GM21825 (cell line): Measurements from ENCODE around the gene TRIP13.

Source experiments
- ATAC-seq: cut with Tn5 transposase; IDR thresholded peaks from one replicate; pipeline ENCODE4 v1.9.1; 2021; ENCODE audit warnings: mild to moderate bottlenecking, moderate library complexity; ENCODE audit not compliant: unreplicated experiment

TRIP13 gene

DNA sequence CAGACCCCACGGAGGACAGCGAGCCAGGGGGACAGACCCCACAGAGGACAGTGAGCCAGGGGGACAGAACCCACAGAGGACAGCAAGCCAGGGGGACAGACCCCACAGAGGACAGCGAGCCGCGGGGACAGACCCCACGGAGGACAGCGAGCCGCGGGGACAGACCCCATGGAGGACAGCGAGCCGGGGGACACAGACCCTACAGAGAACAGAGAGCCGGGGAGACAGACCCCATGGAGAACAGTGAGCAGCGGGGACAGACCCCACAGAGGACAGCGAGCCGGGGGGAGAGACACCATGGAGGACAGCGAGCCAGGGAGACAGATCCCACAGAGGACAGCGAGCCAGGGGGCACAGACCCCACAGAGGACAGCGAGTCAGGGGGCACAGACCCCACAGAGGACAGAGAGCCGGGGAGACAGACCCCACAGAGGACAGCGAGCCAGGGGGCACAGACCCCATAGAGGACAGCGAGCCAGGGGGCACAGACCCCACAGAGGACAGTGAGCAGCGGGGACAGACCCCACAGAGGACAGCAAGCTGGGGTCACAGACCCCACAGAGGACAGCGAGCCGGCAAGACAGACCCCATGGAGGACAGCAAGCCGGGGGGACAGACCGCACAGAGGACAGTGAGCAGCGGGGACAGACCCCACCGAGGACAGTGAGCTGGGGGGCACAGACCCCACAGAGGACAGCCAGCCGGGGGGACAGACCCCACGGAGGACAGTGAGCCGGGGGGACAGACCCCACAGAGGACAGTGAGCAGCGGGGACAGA, 37.5 kb upstream of the TRIP13 start:
- no peak for ATAC-seq

DNA sequence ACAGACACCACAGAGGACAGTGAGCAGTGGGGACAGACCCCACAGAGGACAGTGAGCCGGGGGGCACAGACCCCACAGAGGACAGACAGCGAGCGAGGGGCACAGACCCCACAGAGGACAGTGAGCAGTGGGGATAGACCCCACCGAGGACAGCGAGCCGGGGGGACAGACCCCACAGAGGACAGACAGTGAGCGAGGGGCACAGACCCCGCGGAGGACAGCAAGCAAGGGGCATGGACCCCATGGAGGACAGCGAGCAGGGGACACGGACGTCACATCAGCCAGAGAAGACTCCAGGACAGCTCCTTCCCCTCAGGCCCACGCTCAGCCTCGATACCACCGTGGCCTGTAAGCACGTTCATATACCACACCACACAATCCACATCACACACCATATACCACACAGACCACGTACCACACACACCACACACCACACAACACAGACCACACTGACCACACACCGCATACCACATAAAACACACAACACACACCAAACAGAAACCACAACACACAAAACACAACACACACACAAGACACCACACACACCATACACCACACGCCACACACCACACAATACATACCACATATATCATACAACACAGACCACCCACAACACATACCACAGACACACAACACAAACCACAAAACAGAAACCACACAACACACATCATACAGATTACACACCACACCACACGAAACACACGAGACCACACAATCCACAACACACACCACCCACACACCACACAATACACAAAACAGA, 36.7 kb upstream of the TRIP13 start:
- ATAC-seq: no peak

DNA sequence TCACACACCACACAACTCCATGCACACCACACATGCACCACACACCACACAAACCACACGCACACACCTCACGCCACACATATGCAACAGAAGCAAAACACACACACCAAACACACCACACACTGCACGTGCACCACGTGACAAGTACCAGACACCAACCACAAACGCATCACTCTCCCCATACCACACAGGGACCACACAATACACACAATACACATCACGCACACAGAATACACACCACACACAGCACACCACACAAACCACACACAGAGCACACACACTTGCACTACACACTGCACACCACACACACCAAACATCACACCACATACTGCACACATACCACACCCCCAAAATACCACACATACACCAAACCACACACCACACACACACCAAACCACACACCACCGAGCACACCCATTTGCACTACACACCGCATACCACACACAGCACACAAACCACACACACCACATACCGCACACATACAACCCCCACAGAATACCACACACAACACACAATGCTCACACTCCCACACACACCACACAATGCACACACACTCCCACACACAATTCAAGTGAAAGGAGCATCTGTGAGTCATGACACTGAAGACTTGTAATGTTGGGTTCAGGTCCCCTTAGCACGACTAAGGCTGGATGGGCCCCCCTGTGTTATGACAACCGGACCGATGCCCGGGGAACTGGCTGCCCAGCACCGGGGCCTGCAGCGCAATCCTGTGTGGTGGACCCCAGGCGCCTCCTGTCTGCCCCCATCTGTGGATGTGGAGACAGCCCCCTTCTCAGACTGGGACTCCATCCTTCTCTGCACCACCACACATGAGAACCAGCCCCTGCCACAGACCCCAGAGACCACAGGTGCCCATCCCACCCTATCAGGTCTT, 35.9 kb upstream of the TRIP13 start:
- no peak for ATAC-seq

DNA sequence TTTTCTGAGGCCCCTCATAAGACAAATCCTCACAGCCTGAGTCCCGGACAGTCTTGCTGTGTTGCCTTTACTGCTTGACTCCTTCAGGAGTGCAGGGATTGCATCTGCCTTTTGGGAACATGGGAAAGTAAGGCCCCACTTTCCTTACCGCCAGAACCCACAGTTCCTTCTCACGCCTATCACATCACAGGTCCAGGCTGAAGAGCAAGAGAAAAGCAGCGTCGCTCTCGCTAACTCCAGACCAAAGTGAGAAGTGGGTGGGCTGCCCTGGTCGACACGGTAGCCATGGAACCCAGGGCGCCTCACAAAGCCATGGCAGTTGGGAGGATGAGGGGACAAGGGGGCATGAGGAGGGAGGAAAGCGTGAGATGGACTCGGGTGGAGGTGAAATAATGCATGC, 34.0 kb upstream of the TRIP13 start:
- no peak for ATAC-seq

DNA sequence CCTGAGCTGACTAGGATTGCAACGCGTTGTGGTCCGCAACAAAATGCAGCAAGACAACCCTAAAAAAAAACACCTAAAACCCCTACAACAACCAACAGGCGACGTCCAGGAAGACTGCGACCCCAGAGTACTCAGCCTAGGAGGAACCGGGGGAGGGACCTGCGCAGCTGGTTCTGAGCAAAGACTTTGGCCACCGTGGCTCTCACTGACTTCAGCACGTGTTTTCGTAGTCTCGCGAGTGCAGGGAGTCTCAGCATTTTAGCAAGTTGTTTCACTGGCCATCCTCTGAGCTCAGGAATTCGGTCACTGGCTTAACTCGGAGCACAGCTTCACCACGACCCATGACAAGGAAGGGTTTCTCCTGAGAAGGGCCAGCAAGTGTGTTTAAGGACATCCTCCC, 33.3 kb upstream of the TRIP13 start:
- no peak for ATAC-seq

DNA sequence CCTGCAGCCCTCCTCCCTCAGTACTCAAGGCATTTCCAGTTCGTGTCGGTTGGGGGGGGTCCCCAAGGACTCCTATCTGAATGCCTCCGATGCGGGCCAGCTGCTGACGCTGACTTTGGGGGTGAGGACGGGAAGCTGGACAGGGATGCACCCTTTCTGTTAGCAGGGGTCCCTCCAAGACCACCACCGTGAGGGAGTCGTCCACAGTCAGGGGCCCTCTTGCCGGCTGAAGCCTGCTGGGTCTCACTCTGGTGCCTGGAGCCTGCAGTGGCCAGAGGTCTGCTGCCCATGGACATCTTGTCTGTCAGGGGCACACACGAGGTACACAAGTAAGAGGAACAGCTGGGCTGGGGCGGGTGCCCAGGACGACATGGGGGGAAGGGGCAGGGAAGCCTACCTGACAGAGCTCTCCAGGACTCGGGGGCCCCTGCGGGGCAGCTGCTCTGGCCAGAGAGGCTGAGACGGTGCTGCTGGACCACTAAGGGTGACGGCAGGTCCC, 32.8 kb upstream of the TRIP13 start:
- no peak for ATAC-seq

DNA sequence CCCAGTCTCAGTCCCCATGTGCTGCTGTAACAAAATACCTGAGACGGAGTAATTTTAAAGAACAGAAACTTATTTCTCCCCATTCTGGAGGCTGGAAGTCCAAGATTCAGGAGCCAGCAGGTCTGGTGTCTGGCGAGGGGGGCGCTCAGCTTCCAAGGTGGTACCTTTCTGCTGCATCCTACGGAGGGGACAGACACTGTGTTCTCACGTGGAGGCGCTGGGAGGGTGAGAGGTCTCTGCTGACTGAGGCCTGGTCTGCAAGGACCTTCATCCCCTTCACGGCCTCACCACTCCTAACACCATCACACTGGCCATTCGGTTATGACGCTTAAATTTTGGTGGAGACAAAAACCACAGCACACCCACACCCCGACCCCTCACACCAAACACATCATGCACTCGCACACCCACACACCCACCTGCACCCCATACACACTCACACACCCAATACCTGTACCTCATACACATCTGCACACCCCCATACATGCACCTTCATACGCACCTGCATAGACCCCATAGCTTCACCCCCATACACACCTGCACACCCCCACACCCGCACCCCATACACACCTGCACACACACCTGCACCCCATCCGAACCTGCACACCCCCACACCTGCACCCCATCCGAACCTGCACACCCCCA, 32.1 kb upstream of the TRIP13 start:
- ATAC-seq: no peak

DNA sequence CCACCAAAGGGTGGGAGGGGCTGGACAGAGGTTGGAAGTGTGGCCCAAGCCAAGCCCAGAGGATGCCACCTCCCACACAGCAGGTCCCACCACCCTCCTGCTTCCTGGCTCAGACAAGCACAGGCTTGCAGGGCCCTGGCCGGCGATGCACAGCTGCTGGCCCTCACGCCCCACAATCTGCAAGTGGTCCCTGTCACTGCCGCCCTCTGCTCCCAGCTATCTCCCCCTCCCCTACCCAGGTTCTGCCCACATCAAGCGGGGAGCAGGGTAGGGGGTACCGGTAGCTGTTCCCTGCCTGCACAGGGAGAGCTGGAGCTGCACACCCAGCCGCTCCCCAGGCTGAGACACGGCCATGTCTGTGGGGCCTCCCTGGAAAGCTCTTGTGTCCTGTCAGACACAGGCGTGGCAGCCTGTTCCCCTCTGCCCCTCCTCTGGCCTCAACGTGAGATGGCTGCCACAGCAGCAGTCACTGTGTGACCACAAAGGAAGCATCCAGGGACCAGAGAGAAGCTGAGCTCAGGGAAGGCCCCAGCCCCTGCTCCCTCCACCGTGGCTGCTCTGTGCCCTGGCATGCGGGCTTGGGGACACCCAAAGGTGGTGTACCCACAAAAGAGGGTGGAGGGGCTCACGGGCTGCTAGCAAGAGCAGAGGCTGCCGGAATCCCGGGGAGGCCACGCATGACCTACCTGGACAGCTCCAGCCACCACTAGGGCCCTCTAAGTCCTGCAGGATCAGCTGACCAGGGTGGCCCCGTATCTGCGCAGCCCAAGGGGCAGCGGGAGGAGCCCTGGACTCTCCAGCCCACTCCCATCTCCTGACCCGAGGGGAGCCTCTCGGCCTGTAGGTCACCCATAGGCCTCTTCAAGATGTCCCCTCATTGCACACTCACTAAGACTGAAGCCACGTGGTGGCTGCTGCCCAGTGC, 31.0 kb upstream of the TRIP13 start:
- ATAC-seq: no peak

DNA sequence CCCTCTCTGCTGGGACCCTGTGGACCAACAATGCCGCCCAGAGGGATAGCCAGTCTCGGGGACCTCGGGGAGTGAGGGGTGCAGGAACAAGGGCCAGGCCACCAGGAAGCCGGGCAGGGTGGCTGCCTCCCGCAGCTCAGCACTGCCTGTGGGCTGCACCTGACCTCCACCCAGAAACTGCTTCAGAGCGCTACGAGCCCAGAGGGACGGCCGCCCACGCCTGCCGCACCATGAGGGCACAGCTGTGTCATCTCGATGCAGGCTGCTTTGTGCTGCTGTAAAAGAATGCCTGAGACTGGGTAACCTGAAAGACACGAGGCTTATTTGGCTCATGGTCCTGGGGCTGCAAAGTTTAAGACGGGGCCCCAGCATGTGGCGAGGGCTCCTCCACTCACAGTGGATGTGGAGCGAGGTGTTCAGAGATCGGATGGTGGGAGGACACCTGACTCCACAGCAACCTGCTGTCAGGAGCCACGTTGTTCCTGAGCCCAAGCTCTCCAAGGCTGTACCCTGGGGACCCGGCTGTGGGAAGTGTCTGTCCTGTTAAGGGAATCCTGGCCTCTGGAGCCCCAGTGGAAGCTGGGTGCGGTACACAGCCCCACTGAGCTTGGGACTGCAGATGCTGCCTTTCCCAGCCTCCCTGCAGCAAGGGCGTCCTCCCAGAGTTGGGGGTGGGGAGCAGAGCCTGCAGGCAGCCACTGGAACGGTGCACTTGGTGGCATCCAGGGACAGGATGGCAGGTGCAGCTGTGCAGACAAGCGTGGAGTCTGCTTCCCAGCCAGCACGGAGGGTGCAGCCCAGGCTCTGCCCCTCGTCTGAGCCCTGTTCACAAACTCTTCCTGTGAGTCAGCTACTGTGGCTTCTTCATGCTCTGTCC, 30.1 kb upstream of the TRIP13 start:
- no peak for ATAC-seq

DNA sequence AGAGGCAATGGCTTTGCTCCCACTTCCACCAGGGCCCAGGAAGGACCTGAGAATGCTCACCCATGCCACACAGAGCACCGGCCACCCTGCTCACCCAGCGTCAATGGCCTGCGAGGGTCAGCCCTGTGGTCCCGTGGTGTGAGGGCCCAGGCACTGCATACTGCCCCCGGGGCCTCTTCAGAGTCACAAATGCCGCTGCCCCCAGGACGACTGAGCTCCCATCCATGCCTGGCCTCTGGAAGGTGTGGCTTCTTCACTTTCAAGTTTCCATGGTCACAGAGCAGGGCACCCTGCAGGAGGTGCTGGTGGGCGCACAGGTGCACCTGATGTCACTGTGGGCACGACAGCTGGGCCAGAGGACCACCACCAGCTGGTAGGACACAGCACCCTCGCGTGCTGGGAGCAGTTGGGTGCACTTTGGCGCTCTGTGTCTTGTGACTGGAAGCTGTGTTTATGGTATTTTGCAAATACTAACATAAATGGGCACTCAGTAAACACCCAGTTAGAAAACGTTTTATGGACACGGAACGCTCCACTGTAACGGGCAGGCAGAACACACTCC, 29.4 kb upstream of the TRIP13 start:
- no peak for ATAC-seq

DNA sequence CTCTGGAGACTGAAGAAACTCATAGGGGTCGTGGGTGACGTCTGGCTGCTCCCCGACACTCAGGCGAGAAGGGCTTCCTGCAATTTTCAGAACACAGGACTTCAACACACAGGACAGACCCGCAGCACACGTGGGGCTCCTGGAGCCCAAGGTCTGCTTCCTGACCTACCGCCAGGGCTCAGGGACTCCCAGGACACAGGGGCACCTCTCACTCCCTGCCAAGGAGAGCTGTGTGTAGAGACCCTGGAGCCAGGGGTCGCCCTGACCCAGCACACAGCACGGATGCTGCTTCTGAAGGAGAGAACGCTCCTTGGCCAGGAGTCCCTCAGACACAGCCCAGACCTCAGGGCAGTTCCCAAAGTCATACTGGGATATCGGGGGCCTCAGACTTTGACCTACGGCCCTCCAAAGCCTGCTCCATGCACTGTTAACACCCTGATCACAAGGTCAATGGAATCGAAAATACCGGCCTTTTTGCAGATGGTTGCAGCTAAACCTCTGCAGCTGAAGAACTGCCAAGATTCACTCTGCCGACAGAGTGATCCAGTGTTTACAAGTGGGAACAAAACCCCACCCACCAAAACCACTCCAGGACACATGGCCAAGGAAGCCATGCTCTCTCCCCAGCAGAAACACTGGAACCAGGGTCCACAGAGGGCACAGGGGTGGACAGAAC, 28.1 kb upstream of the TRIP13 start:
- ATAC-seq: no peak

DNA sequence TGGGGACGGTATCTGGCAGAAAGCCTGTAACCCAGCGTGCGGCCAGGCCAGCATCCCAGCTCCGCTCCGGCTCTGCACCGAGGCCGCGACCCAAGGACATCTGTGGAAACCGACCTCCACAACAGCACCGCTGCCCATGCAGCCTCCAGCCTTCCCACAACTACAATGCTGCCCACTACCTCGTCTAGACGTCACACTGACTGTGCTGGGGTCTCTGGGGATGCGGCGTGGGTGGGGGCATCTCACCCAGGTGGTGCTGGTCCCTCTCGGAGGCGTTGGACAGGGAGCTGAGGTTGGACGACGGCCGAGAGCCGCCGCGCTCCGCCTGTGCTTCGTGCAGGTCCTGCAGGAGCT, 27.5 kb upstream of the TRIP13 start:
- ATAC-seq: no peak

DNA sequence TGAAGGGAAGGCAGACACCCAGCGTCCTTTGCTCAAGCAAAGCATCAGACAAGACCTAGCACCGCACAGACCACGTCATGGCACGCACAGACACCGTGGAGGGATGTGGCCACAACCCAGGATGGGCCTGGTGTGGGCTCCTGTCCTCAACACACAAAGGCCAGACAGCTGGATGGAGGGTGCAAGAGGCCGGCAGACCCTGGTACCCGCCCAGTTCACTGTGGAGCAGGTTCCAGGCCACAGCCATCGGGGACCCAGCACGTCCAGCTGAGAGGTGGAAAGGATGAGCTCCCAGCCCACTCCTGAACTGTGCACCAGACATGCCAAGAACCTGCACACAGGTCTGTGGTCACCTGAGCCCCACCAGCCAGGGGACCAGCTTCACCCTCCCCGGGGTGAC, 26.9 kb upstream of the TRIP13 start:
- ATAC-seq: no peak

DNA sequence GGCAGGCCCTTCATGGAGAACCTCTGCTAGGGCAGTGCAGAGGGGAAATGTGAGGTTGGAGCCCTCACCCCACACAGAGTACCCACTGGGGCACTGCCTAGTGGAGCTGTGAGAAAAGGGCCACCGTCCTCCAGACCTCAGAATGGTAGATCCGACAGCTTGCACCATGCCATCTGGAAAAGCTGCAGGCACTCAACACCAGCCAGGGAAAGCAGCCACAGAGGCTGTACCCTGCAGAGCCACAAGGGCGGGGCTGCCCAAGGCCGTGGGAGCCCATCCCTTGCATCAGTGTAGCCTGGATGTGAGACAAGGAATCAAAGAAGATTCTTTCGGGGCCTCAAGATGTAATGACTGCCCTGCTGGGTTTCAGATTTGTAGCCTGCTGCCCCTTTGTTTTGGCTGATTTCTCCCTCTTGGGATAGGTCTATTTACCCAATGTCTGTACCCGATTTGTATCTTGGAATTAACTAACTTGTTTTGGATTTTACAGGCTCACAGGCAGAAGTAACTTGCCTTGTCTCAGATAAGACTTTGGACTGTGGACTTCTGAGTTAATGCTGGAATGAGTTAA, 25.3 kb upstream of the TRIP13 start:
- ATAC-seq: no peak

DNA sequence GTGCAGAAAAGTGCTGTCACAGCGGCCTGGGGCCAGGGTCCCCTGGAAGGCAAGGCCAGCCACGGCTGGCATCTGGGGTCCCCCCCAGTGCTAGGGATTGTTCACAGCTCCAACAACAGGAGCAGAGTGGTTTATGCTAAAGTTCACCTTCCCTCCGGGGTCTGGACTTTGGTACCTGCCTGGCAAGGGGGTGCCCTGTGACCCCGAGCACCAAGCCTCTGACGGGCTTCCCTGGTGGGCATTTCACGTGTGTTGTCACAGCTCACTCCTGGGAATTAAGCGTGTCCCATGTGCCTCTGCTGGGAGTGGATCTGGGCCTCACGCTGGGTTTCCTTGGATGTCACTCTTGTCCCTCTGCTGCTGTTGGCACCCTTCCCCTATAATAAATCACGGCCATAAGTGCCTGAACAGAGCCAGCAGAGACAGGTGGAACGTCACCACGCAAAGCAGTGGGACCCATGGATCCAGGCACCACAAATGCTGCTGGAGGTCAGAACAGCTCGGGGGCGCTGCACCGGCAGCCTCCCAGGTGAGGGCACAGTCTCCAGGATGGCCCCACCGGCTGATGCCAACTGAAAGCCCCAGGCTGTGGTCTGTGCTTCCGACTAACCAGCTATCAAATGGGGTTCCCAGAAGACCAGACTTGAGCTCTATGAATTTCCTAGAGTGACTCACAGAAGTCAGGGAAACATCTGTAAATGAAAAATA, 24.1 kb upstream of the TRIP13 start:
- no peak for ATAC-seq

DNA sequence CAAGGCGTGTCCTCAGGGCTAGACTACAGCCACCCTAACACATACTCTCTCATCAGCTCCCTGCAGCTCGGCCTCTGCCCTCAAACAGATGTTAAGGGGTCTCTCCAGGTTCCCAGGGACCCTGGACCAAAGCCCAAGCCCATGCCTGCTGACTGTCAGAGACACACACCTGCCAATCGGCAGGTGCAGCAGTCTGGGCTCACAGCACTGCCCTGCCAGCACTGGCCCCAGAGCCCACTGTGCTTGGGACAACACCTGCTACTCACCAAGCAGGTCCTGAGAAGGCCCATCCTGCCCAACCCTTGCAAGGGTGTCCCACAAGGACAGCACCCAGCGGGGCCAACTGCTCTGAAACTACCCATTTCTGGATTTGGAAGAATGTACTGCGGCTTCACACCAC, 21.7 kb upstream of the TRIP13 start:
- no peak for ATAC-seq
